PFSK-1 (cell line): ENCODE measurements around the gene SLC7A4.

ENCODE experiments used
- POLR2AphosphoS5 ChIP-seq: IDR thresholded peaks from 2 replicates; pipeline ENCODE4 v1.6.1; 2012; ENCODE audit warnings: low read depth, mild to moderate bottlenecking, control low read depth, low read length, moderate library complexity
- TAF1 ChIP-seq: IDR thresholded peaks from 2 replicates; pipeline ENCODE4 v1.6.1; 2012; ENCODE audit warnings: low read length, control low read depth, borderline replicate concordance; ENCODE audit not compliant: insufficient read depth

- TF ChIP-seq TAF1 (no peak), POLR2AphosphoS5 (no peak)
These were observed 32.8 kb downstream of the SLC7A4 start for GRCh38 chr22:20999350-21000206.
